Esophagus squamous epithelium (tissue), 4 donors: ENCODE measurements around the gene IBTK.

Experiments
- CTCF ChIP-seq, 6 experiments: fragments of 450-650 bp in 4 of 6; fragments of 200-600 bp in 2 of 6; sonication (generic) in 2 of 6; IDR thresholded peaks; one replicate each; pipeline ENCODE4 v1.5.1; 2016 to 2019; ENCODE audit warnings: antibody characterized with exemption in 6 of 6, mild to moderate bottlenecking in 4 of 6, moderate library complexity in 4 of 6
- POLR2A ChIP-seq, 4 donors: fragments of 450-650 bp; IDR thresholded peaks; one replicate each; pipeline ENCODE4 v1.6.1; 2017; ENCODE audit warnings: antibody characterized with exemption in 4 of 4, mild to moderate bottlenecking in 4 of 4, moderate library complexity in 3 of 4

- TF ChIP-seq CTCF (IDR thresholded peaks at IDR 0.05) (no peak), POLR2A (IDR thresholded peaks at IDR 0.05) (no peak)
Observed at GRCh38 chr6:82142524-82142923, 105.0 kb downstream of the IBTK start.
